Measurements from ENCODE around the gene IFRD2. TPM values are rescaled to one million over a fixed set of nuclear protein-coding genes. Genes with fewer than 3 reads are reported as not detected.

IFRD2 gene
- total and polyA plus RNA-seq, 9 of the 15 experiments (the other 6 are each of a cell fraction or from before 2014, with no cell fraction given), result 30.5 to 115 (median 52.8) TPM

- Histone ChIP-seq H3K27me3 (ENCODE audit: control insufficient read depth in 2 of 2, insufficient read depth in 2 of 2, low read length in 2 of 2) (no peaks in the 10 kb centered on the region), H3K9me3 (replicated peaks; ENCODE audit: control insufficient read depth, insufficient read depth, low read depth, low read length) (no peaks in the 10 kb centered on the region), H3K27ac (ENCODE audit: extremely low read depth, low read depth, low read length) (peak overlapping the region; percentile 99), H3K4me3 (peak overlapping the region; percentile 83), H3K4me1 (replicated peaks in 1 of 2; ENCODE audit: control insufficient read depth in 2 of 2, insufficient read depth in 2 of 2, low read length in 2 of 2) (peaks cover 24 to 71% of the 10 kb centered on the region in 2 experiments; a peak in 4 of 5 replicates), H3K36me3 (ENCODE audit: control insufficient read depth, insufficient read depth, low read length) (peaks cover 19% of the 10 kb centered on the region; the same call in 2 of the 3 replicates), H3K9me1 (ENCODE audit: control insufficient read depth, insufficient read depth, low read length) (no peaks in the 10 kb centered on the region), H4K20me1 (replicated peaks; ENCODE audit: control insufficient read depth, insufficient read depth, low read length) (no peaks in the 10 kb centered on the region), H3K79me2 (ENCODE audit: control insufficient read depth, insufficient read depth, low read length) (peaks cover 49% of the 10 kb centered on the region), H2AFZ (ENCODE audit: low read depth, low read length) (peak overlapping the region; percentile 74), H3K4me2 (ENCODE audit: insufficient read depth, low read length) (peak overlapping the region; percentile 94), H3K9ac (ENCODE audit: insufficient read depth in 1 of 2, low read depth in 2 of 2, low read length in 2 of 2) (peak overlapping the region; percentile 87 to 94; a peak in 3 of 4 replicates)
- CTCF ChIA-PET (ENCODE audit: low intra/inter-chr PET ratio), result no interaction called here
- 0% methylated on average over 6 of the region's 12 CpGs for WGBS (ENCODE audit: insufficient coverage, low coverage, missing lambda C conversion rate)
- no TSS peak for BruUV-seq (replicated peaks)
- ATAC-seq (peak; percentile 86), FAIRE-seq (no peak), DNase-seq (ENCODE audit: extremely low read depth in 1 of 4, low spot score in 3 of 4) (no peak)
- POLR2A ChIA-PET, result interaction anchor here (0.5 to 1.5 kb wide), 9 partner anchors 12 to 53 kb away, joined by 3 to 8 read pairs (median 3); partner anchors contain the start of gene TUSC2
- in situ Hi-C loops (cut with MboI), result no loop called here
- intact Hi-C loops (cut with micrococcal nuclease), result loop anchor here (2.0 kb wide), 1 partner anchor 29 kb away; the partner anchor contains the start of gene TUSC2
- TF ChIP-seq GTF2E2 (tag; IDR thresholded peaks at IDR 0.05), result no peak
- TF ChIP-seq KLF13 (tag; IDR thresholded peaks at IDR 0.05; ENCODE audit: borderline replicate concordance, low read depth), result no peak
- no peak for TF ChIP-seq ZNF707 (CRISPR knock-in tag; conservative IDR thresholded peaks at IDR 0.05)
- no peak for TF ChIP-seq ZNF512 (tag; IDR thresholded peaks at IDR 0.05)
- no peak for TF ChIP-seq HMG20A (CRISPR knock-in tag; conservative IDR thresholded peaks at IDR 0.05)
- TF ChIP-seq E2F6 (IDR thresholded peaks at IDR 0.05; ENCODE audit: borderline replicate concordance in 1 of 2, extremely low read depth in 1 of 2, insufficient read depth in 1 of 2, insufficient read length in 1 of 2, low read depth in 1 of 2, low read length in 1 of 2, poor library complexity in 1 of 2, severe bottlenecking in 1 of 2), result peak in 1 of 2 experiments; percentile 49
- no peak for TF ChIP-seq GATA2 (CRISPR knock-in tag; IDR thresholded peaks at IDR 0.05)
- TF ChIP-seq, protein P1, sequence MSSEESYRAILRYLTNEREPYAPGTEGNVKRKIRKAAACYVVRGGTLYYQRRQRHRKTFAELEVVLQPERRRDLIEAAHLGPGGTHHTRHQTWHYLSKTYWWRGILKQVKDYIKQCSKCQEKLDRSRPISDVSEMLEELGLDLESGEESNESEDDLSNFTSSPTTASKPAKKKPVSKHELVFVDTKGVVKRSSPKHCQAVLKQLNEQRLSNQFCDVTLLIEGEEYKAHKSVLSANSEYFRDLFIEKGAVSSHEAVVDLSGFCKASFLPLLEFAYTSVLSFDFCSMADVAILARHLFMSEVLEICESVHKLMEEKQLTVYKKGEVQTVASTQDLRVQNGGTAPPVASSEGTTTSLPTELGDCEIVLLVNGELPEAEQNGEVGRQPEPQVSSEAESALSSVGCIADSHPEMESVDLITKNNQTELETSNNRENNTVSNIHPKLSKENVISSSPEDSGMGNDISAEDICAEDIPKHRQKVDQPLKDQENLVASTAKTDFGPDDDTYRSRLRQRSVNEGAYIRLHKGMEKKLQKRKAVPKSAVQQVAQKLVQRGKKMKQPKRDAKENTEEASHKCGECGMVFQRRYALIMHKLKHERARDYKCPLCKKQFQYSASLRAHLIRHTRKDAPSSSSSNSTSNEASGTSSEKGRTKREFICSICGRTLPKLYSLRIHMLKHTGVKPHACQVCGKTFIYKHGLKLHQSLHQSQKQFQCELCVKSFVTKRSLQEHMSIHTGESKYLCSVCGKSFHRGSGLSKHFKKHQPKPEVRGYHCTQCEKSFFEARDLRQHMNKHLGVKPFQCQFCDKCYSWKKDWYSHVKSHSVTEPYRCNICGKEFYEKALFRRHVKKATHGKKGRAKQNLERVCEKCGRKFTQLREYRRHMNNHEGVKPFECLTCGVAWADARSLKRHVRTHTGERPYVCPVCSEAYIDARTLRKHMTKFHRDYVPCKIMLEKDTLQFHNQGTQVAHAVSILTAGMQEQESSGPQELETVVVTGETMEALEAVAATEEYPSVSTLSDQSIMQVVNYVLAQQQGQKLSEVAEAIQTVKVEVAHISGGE (CRISPR knock-in tag; IDR thresholded peaks at IDR 0.05), result peak in 1 of 3 experiments; percentile 52; a peak in 2 of 6 replicates
- TF ChIP-seq PTBP1 (IDR thresholded peaks at IDR 0.05; ENCODE audit: low read depth, low read length), result no peak
- no peak for TF ChIP-seq TSHZ1 (CRISPR knock-in tag; IDR thresholded peaks at IDR 0.05)
- TF ChIP-seq ZNF589 (CRISPR knock-in tag; IDR thresholded peaks at IDR 0.05; ENCODE audit: low read depth), result no peak
Observed at GRCh38 chr3:50299638-50299928, 7.4 kb upstream of the IFRD2 start.
